Breast epithelium (tissue), 4 donors: ENCODE results near the gene PPP6R1. TPM values are rescaled to one million over a fixed set of nuclear protein-coding genes. Genes with fewer than 3 reads are reported as not detected.

Source experiments
- DNase-seq, 2 donors: peaks; one replicate each; pipeline ENCODE4 v3.0.0-alpha.2; 2019; ENCODE audit warnings: low spot score in 2 of 2
- H3K27ac ChIP-seq, 2 donors: fragments of 200-600 bp; sonication (generic) in 1 of 2; one replicate each; pipeline ENCODE4 v1.5.1; 2016 to 2019; ENCODE audit warnings: mild to moderate bottlenecking in 1 of 2
- H3K27me3 ChIP-seq, 2 donors: fragments of 200-600 bp; sonication (generic) in 1 of 2; one replicate each; pipeline versions ENCODE4 v1.5.1 to v1.6.0; 2017 to 2019; ENCODE audit warnings: control low read depth in 1 of 2, mild to moderate bottlenecking in 1 of 2
- H3K36me3 ChIP-seq: fragments of 200-600 bp; one replicate; pipeline ENCODE4 v1.5.1; 2019
- H3K4me1 ChIP-seq, 2 donors: fragments of 200-600 bp; sonication (generic); one replicate each; pipeline ENCODE4 v1.5.1; 2016 to 2019; ENCODE audit warnings: control low read depth in 1 of 2
- H3K4me3 ChIP-seq, 3 donors: fragments of 200-600 bp; sonication (generic); 1 replicate in 2 of 3; 2 replicates in 1 of 3; pipeline ENCODE4 v1.5.1; 2016 to 2019; ENCODE audit warnings: mild to moderate bottlenecking in 3 of 3, moderate library complexity in 2 of 3
- H3K9me3 ChIP-seq, 2 donors: fragments of 200-600 bp; sonication (generic) in 1 of 2; one replicate each; pipeline ENCODE4 v1.5.1; 2016 to 2019; ENCODE audit warnings: control low read depth in 1 of 2
- CTCF ChIP-seq, 3 donors: fragments of 450-650 bp; IDR thresholded peaks; one replicate each; pipeline ENCODE4 v1.5.1; 2016 to 2017; ENCODE audit warnings: antibody characterized with exemption in 3 of 3, mild to moderate bottlenecking in 3 of 3, moderate library complexity in 3 of 3
- POLR2A ChIP-seq: fragments of 450-650 bp; IDR thresholded peaks from one replicate; pipeline ENCODE4 v1.6.1; 2016; ENCODE audit warnings: antibody characterized with exemption, mild to moderate bottlenecking, moderate library complexity
- POLR2AphosphoS5 ChIP-seq, 3 donors: sonication (generic); formaldehyde crosslinking; IDR thresholded peaks; one replicate each; pipeline ENCODE4 v1.6.1; 2017; ENCODE audit warnings: antibody characterized with exemption in 3 of 3
- intact Hi-C: fragments of 100-400 bp; cut with DNase I; formaldehyde crosslinking; loops from one replicate; pipeline ENCODE4 v1.15.1; 2023; ENCODE audit warnings: low total_unique reads
- total RNA-seq, 3 donors: library from RNA; depleted of rRNA; stranded (reverse); fragments of >200 nt; gene quantifications; one replicate each; pipeline ENCODE4 v1.1.0, GENCODE V29; 2016

PPP6R1 gene
- total RNA-seq, 3 donors from 2014 or later, result 23.8 to 31.5 (median 28.2) TPM

- Histone ChIP-seq H3K4me3 (no peak overlapping the region), H3K27ac (no peak overlapping the region), H3K9me3 (no peaks in the 10 kb centered on the region), H3K4me1 (no peaks in the 10 kb centered on the region), H3K36me3 (no peaks in the 10 kb centered on the region), H3K27me3 (no peaks in the 10 kb centered on the region)
- no peak for DNase-seq
- intact Hi-C loops, result no loop called here
- TF ChIP-seq POLR2A (no peak), POLR2AphosphoS5 (IDR thresholded peaks at IDR 0.05) (no peak), CTCF (IDR thresholded peaks at IDR 0.05) (no peak)
Measured at GRCh38 chr19:55304980-55305379, 46.2 kb upstream of the PPP6R1 start.

GRCh38 chr19:55304279-55304978 is 45.6 kb upstream of the PPP6R1 start:
- Histone ChIP-seq H3K27ac (no peak overlapping the region), H3K4me1 (no peaks in the 10 kb centered on the region), H3K36me3 (no peaks in the 10 kb centered on the region), H3K9me3 (no peaks in the 10 kb centered on the region), H3K27me3 (no peaks in the 10 kb centered on the region), H3K4me3 (no peak overlapping the region)
- intact Hi-C loops, result no loop called here
- TF ChIP-seq POLR2AphosphoS5 (IDR thresholded peaks at IDR 0.05), result no peak
- DNase-seq, result no peak

GRCh38 chr19:55303477-55303876 is 44.7 kb upstream of the PPP6R1 start:
- DNase-seq, result no peak
- Histone ChIP-seq H3K36me3 (no peaks in the 10 kb centered on the region), H3K27me3 (no peaks in the 10 kb centered on the region), H3K4me3 (no peak overlapping the region), H3K4me1 (no peaks in the 10 kb centered on the region), H3K9me3 (no peaks in the 10 kb centered on the region), H3K27ac (no peak overlapping the region)
- intact Hi-C loops, result no loop called here
- TF ChIP-seq CTCF (IDR thresholded peaks at IDR 0.05) (no peak), POLR2AphosphoS5 (IDR thresholded peaks at IDR 0.05) (no peak), POLR2A (no peak)

- no peak for TF ChIP-seq CTCF (IDR thresholded peaks at IDR 0.05)
- TF ChIP-seq POLR2A, result no peak
- no peak for TF ChIP-seq POLR2AphosphoS5 (IDR thresholded peaks at IDR 0.05)
- H3K4me1 ChIP-seq, result no peaks in the 10 kb centered on the region
- no peaks in the 10 kb centered on the region for H3K27me3 ChIP-seq
- H3K4me3 ChIP-seq, result peak overlapping the region in 2 of 3 donors; percentile 44 to 62
- H3K36me3 ChIP-seq, result no peaks in the 10 kb centered on the region
- no peaks in the 10 kb centered on the region for H3K9me3 ChIP-seq
- intact Hi-C loops, result no loop called here
- no peak overlapping the region for H3K27ac ChIP-seq
- DNase-seq, result no peak
Measured at GRCh38 chr19:55302318-55302703, 43.5 kb upstream of the PPP6R1 start.

- intact Hi-C loops, result no loop called here
- Histone ChIP-seq H3K4me3 (peak overlapping the region; percentile 19 to 62 (median 44)), H3K4me1 (no peaks in the 10 kb centered on the region), H3K27me3 (no peaks in the 10 kb centered on the region), H3K9me3 (no peaks in the 10 kb centered on the region), H3K27ac (no peak overlapping the region), H3K36me3 (no peaks in the 10 kb centered on the region)
- TF ChIP-seq POLR2AphosphoS5 (IDR thresholded peaks at IDR 0.05) (peak in 2 of 3 donors; percentile 31), CTCF (IDR thresholded peaks at IDR 0.05) (peak; percentile 90 to 95 (median 91)), POLR2A (no peak)
- DNase-seq, result peak; percentile 62 to 82
Measured at GRCh38 chr19:55301459-55302317, 42.9 kb upstream of the PPP6R1 start.
